Measurements from ENCODE around the gene CNPY1.
A peak's percentile ranks its signal among the peaks of the same experiment; 100 is the strongest.
"Not testable (repeated sequence)": the region's sequence is repeated elsewhere in the genome, so short reads cannot be mapped to it uniquely, and the experiment has no call there.

The CNPY1 gene

GRCh38 chr7:155577509-155577905, 31.1 kb upstream of the CNPY1 start:
- DNase-seq: no peak

DNA sequence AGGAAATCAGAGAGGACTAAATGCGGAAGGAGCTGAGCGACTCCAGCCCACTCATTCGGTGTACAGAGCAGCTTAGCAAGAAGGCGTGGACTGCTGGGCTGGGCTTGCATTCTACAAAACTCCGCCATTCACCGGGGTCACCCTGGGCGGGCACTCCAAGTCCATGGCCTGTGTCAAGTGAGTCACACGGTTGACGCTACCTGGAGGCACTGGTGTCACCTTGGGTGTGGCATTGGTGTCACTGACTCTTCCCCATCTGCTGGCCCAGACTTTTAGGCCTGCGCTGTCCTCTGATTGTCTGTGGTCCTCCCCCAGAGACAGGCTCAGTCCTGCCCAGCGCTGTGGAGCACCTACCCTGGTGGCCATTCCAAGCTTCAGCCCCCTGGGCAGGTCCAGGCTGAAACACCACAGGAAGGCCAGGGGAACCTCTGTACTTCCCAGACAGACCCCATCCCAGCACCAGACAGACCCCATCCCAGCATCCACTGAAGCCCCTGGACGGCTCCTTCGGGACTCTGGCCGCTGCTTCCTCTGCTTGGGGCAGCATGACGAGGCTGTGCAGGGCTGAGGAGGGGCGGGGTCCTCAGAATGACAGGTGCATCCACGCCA, 30.6 kb upstream of the CNPY1 start:
- DNase-seq: no peak

- DNase-seq: no peak
These were observed 30.1 kb upstream of the CNPY1 start for GRCh38 chr7:155576416-155576815.

DNA sequence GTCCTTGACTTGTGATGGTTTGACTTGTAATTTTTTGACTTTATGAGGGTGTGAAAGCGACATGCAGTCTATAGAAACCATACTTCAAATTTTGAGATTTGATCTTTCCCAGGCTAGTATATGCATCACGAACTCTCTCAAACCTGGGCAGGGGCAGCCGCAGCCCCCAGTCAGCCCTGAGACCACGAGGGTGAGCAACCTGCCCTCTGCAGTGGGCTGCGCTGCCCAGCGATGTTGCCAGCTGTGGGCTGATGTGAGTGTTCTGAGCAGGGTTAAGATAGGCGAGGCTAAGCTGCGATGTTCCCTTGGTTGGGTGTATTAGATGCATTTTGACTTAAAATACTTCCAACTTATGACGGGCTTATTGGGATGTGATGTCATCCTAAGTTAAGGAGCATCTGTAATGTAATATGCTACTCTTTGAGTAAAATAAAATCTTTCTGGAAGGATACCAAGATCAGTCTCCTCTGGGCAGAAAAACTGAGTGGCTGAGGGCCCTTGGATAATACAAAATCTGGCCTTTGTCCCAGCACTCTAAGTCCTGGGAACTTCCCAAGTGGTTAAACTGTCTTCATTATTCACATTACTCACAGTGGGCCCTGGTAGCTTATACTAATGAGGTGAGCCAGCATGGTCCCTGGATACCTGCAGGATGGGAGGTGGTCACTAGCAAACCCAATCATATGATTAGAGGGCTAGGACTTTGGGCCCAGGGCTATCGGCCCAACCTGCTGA, 28.4 kb upstream of the CNPY1 start:
- DNase-seq: no peak

DNA sequence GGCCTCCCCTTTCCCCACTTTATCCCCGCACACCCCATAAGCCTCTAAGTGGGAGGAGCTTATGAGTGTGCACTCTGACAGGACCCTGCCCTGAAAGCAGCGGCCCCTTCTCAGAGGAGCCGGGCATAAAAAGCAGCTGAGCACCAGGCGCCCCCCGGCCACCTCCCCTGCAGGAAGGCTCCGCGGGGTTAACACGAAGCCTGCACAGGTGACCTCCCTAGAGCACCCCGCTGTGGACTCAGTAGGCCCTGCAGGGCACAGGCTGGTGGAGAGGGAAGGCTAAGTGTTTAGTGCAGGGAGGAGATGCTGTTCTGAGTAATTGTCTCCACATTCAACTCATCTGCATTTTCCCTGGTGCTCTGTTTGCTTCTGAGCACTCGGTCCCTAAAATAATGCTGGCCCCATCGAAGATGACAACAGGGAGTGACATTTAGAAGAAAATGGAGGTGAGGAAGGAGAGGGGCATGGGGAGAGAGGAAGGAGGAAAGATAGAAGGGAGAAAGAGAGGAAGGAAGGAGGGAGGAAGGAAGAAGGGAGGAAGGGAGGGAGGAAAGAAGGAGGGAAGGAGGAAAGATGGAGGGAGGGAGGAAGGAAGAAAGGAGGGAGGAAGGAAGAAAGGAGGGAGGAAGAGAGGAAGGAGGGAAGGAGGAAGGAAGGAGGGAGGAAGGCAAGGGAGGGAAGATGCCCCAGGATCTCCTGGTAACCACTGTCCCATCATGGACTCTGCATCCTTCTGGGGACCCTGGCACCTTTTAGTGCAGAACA, 25.4 kb upstream of the CNPY1 start:
- DNase-seq: no peak

DNA sequence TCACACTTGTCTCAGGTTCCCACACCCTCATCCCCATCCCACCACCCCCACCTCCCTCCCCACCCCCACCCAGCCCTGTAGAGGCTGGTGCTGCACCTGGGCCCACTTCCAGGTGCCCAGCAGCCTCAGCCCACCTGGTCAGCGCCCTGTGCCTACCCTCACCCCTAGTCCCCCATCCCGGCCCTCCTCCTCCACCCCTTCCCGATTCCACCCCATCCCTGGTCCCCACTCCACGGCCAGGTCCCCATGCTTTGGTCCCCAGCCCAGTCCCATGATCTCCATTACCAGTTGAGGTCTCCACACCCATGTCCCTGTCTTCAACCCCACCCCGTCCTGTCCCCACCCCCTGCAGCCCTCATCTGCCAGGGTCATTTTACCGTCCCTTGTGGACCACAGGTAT, 24.6 kb upstream of the CNPY1 start:
- DNase-seq: no peak

- no peak for DNase-seq
These were observed 24.0 kb upstream of the CNPY1 start for GRCh38 chr7:155570171-155570958.

DNA sequence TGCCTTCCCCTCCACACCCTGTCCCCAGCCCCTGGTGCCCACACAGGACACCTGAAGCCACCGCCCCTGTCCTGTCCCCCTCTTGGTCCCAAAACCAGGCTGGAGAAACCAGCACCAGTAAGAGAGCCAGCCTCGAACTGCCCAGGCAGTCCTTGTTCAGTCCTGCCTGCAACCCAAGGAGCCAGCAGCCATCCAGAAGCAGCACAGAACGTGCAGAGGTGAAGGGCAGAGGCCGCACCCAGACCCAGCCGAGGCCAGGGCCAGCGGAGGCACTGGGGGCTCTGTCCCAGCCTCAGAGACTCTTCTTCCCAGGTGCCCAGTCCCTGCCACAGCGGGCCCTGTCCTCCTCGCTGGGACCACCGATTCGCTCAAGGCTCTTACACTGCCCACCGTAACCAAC, 23.3 kb upstream of the CNPY1 start:
- DNase-seq: no peak

GRCh38 chr7:155568842-155569494, 22.6 kb upstream of the CNPY1 start:
- DNase-seq: peak in 1 of 14 donors; percentile 56

- peak in 1 of 14 donors; percentile 55 for DNase-seq
These were observed 21.9 kb upstream of the CNPY1 start for GRCh38 chr7:155568333-155568660.

- peak in 1 of 14 donors; percentile 23 for DNase-seq
These were observed 21.4 kb upstream of the CNPY1 start for GRCh38 chr7:155567646-155568332.

- DNase-seq: no peak
These were observed 19.9 kb upstream of the CNPY1 start for GRCh38 chr7:155566011-155566836.

DNA sequence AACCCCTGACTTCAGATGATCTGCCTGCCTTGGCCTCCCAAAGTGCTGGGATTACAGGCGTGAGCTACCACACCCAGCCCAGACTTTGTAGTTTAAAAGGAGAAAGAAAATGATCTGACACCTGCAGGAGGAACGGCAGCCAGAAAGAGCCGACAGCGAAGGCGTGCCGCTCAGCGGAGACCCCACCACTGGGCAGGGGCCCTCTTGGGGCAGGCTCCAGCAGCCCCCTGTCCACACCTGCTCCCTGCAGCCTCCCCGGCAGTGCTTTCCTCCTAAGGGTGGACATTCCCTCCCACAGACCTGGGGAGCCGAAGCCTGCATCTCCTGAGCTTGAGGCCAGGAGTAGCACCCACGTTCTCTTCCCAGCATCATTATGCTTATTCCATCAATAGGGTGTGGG, 19.2 kb upstream of the CNPY1 start:
- no peak for DNase-seq

DNA sequence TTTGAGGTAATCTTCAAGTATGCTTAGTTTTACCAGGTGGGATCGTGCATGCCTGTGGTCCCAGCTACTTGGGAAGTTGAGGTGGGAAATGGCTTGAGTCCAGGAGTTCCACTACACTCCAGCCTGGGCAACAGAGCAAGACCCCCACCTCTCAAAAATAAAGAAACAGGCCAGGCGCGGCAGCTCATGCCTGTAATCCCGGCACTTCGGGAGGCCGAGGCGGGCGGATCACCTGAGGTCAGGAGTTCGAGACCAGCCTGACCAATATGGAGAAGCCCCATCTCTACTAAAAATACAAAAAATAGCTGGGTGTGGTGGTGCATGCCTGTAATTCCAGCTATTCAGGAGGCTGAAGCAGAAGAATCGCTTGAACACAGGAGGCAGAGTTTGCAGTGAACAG, 16.6 kb upstream of the CNPY1 start:
- DNase-seq: not testable (repeated sequence)

GRCh38 chr7:155562106-155562505, 15.7 kb upstream of the CNPY1 start:
- no peak for DNase-seq

DNA sequence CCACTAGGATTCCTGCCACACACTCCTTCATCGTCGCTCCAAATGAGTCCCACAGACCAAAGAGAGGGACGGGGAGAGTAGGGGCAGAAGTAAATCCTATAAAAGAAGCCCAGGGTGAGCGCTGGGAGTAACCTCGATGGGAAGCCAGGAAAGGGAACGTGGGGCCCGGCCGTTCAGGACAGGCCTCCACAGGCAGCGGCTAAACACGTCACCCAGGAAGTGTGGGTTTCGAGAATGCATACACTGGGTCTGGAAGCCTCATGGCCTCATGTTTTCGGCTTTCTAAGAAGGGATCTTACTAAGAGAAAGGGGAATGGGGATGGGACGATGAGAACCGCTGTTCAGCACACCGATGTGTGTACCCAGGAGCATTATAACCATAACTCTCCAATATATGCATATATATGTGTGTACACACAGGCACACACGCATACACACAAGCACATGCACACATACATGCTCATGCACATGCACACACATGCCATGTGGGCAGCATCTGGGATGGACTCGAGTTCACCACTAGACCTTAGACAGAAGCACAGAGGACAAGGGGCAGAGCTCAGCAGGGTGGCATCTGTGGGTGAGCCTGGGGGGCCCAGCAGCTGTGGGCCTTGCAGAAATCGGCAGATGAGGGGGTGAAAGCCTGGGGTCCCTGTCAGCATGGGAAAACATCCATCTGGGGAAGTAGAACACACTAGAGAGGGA, 14.8 kb upstream of the CNPY1 start:
- DNase-seq: no peak

DNA sequence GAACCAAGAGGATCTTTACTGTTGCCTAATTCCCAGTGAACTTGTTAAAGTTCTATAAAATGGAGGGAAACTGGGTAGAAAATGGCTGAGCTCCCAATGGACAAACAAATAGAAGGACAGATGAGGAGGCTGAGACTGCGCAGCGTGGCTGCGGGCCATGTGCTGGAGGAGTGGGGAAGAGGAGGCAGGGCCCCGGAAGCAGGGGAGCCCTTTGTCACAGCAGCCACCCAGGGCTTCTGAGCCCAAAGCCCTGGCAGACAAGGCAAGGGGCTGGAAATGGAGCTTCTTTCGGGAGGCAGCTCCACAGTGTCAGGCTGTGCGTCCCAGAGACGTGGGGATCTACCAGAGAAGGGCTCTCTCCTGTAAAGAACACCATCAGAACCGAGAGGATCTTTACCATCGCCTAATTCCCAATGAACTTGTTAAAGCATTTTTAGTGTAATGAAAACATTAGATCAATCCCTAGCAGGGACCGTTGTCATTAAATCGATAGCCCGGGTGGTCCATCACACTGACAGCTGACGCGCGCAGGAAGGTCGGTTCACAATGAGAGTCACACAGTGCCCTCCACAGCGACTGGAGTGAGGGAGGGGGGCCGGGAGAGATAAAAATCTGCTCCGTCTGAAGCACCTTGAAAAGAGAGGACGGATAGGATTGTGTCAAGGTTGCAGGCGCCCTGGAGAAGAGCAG, 14.0 kb upstream of the CNPY1 start:
- no peak for DNase-seq

- no peak for DNase-seq
These were observed 13.3 kb upstream of the CNPY1 start for GRCh38 chr7:155559519-155560108.

GRCh38 chr7:155558961-155559360, 12.6 kb upstream of the CNPY1 start:
- no peak for DNase-seq
